Duodenal mucosa (tissue), 2 donors: Measurements from ENCODE around the gene PROCA1.

Experiments used
- H3K27ac ChIP-seq: one replicate; pipeline ENCODE4 v1.7.0; 2013; ENCODE audit warnings: low read depth, low read length
- H3K27me3 ChIP-seq, 2 donors: one replicate each; pipeline ENCODE4 v1.7.0; 2013; ENCODE audit warnings: low read length in 2 of 2, control low read depth in 1 of 2; ENCODE audit not compliant: insufficient read depth in 2 of 2, control insufficient read depth in 1 of 2
- H3K36me3 ChIP-seq, 2 donors: one replicate each; pipeline ENCODE4 v1.7.0; 2013; ENCODE audit warnings: low read length in 2 of 2, control low read depth in 1 of 2; ENCODE audit not compliant: insufficient read depth in 2 of 2, control insufficient read depth in 1 of 2
- H3K4me1 ChIP-seq, 2 donors: one replicate each; pipeline ENCODE4 v1.7.0; 2013; ENCODE audit warnings: low read length in 2 of 2, control low read depth in 1 of 2; ENCODE audit not compliant: insufficient read depth in 2 of 2, control insufficient read depth in 1 of 2
- H3K4me3 ChIP-seq, 2 donors: one replicate each; pipeline ENCODE4 v1.7.0; 2013; ENCODE audit warnings: low read length in 2 of 2, low read depth in 1 of 2
- H3K9ac ChIP-seq, 2 donors: one replicate each; pipeline ENCODE4 v1.7.0; 2013; ENCODE audit warnings: low read length in 2 of 2, low read depth in 1 of 2
- H3K9me3 ChIP-seq, 2 donors: one replicate each; pipeline ENCODE4 v1.7.0; 2013; ENCODE audit warnings: low read length in 2 of 2, control low read depth in 1 of 2; ENCODE audit not compliant: control insufficient read depth in 1 of 2

Gene PROCA1

DNA sequence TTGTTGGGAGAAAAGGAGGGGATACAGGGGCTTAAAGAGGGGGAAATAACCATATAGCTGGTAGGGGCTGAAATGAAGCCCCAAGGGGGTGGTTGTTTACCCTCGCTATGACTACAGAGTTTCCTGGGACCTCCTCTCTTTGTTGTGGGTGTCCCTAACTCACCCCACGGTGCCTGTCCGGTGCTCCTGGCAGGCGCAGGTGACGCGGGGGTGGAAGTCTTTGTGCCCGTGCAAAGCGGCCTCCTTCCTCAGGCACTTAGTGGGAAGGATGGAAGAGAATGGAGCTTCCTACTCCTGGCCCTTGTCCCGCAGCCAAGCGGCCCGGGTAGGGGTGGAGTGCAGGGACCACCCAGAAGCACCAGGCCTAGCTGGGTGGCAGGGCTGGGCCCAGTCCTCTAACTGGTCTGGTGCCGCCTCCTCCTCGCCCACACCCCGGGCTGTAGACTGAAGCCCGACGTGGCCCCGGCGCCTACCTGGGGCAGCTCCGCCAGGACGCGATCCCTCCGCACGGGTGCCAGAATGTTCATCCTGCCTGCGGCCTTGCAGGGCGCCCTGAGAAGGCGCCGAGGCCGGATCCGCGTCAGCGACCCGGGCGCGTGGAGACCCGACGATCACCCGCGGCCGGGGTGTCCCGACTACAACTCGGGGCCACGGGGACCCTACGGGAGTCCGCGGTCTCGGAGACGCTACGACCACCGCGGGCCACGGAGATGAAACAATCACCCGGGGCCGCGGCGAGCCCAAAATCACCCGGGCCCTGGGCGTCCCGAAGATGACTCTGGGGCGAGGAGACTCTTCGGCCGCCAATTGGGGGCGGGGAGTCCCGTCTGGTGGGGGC is 5.3 kb upstream of the PROCA1 start:
- H3K4me1 ChIP-seq: peaks cover 25 to 41% of the 10 kb centered on the region in 2 donors
- no peaks in the 10 kb centered on the region for H3K9me3 ChIP-seq
- H3K9ac ChIP-seq: peak overlapping the region; percentile 10 to 58
- peak overlapping the region; percentile 59 for H3K27ac ChIP-seq
- H3K36me3 ChIP-seq: peaks cover 0 to 12% of the 10 kb centered on the region in 2 donors
- H3K4me3 ChIP-seq: peak overlapping the region; percentile 43 to 57
- no peaks in the 10 kb centered on the region for H3K27me3 ChIP-seq

DNA sequence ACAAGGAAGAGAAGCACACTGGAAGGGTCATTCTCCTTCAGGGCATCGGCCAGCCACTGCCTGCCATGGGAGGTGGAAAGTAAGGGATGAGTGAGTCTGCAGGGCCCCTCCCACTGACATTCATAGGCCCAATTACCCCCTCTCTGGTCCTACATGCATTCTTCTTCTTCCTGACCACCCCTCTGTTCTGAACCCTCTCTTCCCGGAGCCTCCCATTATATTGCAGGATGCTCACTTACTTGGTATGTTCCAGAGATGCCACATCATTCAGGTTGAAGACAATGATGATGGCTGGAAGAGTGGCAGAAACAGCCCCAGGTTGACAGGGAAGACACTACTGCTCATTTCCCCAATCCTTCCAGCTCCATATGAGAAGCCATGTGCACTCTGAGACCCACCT is 3.5 kb upstream of the PROCA1 start:
- peaks cover 0 to 8% of the 10 kb centered on the region in 2 donors for H3K36me3 ChIP-seq
- no peaks in the 10 kb centered on the region for H3K27me3 ChIP-seq
- H3K4me1 ChIP-seq: peaks cover 16 to 29% of the 10 kb centered on the region in 2 donors
- no peak overlapping the region for H3K4me3 ChIP-seq
- H3K27ac ChIP-seq: no peak overlapping the region
- H3K9ac ChIP-seq: no peak overlapping the region
- H3K9me3 ChIP-seq: no peaks in the 10 kb centered on the region

DNA sequence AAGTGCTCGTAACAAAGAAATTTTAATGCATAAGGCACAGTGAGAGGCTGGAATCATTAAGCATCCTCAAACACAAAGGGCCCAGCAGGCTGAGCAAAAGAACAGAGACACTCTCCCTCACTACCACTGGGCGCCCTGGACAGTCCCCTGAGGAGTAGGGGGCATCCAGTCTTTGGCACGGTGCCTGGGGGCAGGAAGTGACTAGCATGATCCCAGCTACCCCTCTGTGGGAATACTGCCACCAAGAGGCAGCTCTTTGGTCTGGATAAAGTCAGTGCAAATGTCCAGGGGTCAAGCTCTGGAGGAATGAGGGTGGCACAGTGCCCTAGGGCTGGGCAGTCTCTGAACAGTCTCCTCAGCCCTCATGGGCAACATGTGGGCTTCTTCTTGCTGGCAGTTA is 2.6 kb upstream of the PROCA1 start:
- no peaks in the 10 kb centered on the region for H3K9me3 ChIP-seq
- no peaks in the 10 kb centered on the region for H3K27me3 ChIP-seq
- H3K4me3 ChIP-seq: no peak overlapping the region
- no peak overlapping the region for H3K27ac ChIP-seq
- H3K9ac ChIP-seq: no peak overlapping the region
- H3K4me1 ChIP-seq: peaks cover 20 to 33% of the 10 kb centered on the region in 2 donors
- H3K36me3 ChIP-seq: peaks cover 0 to 8% of the 10 kb centered on the region in 2 donors

DNA sequence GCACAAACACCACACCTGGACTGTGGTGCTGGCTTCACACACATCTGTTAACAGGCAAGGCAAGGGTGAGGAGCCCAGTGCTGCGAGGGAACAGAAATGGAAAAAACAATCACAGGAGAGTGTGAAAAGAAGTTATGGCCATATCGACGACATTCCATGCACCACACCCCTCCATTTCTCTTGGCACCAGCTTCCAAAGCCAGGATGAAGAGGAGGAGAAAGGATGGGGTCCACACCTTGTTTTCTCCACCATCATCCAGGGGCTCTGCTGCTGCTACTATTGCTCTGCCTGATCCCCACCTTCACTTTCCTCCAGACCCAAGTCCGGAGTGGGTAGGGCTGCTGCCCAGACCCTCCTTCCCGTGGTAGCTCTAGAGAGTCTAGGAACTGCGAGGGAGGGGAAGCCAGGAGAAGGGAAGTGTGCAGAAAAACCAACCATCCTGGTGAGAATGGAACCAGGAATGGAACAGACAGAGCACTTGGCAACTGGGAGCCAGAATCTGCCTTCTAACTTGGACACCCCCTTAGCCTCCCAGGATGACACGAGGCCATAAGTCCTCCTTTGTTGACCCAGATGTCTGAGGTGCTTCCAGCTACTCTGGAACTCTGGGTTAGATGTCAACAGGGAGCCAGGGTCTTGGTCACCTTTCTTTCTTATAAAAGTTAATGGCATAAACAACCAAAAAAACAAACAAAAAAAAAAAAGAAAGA is 1.2 kb upstream of the PROCA1 start:
- Histone ChIP-seq H3K4me3 (no peak overlapping the region), H3K9ac (peak overlapping the region in 1 of 2 donors; percentile 25), H3K4me1 (peaks cover 11 to 23% of the 10 kb centered on the region in 2 donors), H3K27ac (no peak overlapping the region), H3K36me3 (peaks cover 0 to 8% of the 10 kb centered on the region in 2 donors), H3K27me3 (no peaks in the 10 kb centered on the region), H3K9me3 (no peaks in the 10 kb centered on the region)

DNA sequence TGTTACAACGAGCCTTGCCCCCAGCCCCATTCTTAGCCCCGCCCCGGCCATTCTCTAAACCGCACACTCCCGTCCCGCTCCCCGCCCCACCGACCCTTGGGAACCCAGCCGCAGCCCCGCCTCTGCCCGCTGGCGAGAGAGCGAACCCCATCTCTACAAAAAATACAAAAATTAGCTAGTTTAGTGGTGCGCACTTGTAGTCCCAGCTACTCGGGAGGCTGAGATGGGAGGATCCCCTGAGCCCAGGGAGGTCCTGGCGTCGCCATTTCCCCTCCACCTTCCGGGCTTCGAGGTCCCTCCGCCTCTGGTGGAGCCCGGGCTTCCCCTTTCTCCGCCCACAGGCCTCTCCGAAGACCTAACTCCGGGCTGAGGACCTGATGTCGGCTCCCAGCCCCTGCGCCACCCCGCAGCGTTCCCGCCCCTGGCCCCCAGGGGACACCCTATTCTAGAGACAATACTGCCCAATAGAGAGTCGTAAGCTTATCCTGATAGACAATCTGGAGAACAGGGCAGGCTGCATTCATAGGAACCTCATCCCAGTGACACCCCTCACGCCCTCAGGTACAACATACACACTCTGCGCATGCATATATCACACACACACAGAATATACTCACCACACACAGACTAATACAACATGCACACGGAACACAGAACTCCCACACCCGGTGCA is 480 bp upstream of the PROCA1 start:
- peak overlapping the region; percentile 50 to 77 for H3K9ac ChIP-seq
- peak overlapping the region; percentile 64 to 69 for H3K4me3 ChIP-seq
- H3K27me3 ChIP-seq: no peaks in the 10 kb centered on the region
- H3K4me1 ChIP-seq: peaks cover 11 to 23% of the 10 kb centered on the region in 2 donors
- no peak overlapping the region for H3K27ac ChIP-seq
- peaks cover 0 to 8% of the 10 kb centered on the region in 2 donors for H3K36me3 ChIP-seq
- no peaks in the 10 kb centered on the region for H3K9me3 ChIP-seq

DNA sequence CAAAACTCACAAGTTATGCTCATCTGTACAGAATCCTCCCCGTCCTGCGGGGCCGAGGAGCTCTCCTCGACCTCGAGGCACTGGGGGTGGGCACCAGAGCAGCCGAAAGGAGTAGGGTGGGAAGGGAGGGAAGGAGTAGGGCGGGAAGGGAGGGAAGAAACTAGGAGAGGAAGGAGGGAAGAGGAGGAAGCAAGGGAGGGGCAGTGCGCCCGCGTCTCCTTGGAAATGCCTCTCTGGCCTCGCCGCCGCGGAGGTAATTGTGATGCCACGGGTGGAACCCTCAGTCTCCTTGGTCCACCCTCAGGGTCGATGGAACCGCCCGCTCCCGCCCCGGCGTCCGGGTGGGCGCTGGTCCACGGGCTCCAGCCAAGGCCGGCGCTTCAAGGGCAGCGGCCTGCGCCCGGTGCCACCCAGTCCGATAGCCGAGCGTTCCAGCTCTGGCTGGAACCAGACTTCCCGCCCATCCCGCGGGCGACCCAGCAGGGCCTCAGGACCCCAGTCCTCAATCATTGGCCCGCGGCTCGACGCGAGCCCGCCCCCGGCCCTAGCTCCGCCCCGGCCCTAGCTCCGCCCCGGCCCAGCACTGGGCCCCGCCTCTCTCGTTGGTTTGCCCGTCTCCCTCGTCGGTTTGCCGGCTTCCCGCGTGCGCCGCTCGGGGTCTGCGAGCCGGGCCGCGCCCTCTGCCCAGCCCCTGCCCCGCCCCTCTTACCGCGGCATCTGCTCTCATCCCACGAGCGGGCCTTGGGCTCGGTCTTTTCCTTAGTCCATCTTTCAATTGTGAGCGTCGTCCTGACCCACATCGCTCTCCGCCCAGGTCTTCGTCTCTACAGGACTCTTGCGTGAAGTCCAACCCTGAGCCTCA is 596 bp downstream of the PROCA1 start:
- peaks cover 0 to 8% of the 10 kb centered on the region in 2 donors for H3K36me3 ChIP-seq
- H3K4me1 ChIP-seq: peaks cover 8 to 21% of the 10 kb centered on the region in 2 donors
- peak overlapping the region; percentile 84 for H3K27ac ChIP-seq
- no peaks in the 10 kb centered on the region for H3K9me3 ChIP-seq
- H3K9ac ChIP-seq: peak overlapping the region; percentile 50 to 83
- peak overlapping the region; percentile 64 to 69 for H3K4me3 ChIP-seq
- no peaks in the 10 kb centered on the region for H3K27me3 ChIP-seq

DNA sequence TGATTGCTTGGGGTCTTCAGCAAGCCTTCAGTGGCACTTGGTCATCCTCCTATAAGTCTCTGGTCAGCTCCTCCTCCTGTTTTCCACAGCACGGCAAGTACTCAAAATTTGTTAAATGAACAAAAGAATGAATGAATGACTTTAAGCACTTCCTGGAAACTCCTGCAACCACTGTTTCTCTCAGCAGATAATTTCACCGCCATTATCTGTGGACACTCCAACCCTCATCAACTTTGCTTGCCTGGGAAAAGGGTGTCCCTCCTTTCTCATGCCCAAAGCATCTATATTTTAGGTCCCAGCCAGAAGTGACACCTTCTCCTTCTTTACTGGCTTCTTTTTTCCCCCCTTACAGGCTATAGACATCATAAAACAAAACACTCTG is 4.4 kb downstream of the PROCA1 start:
- H3K27ac ChIP-seq: no peak overlapping the region
- no peaks in the 10 kb centered on the region for H3K27me3 ChIP-seq
- H3K9me3 ChIP-seq: no peaks in the 10 kb centered on the region
- H3K36me3 ChIP-seq: peaks cover 13 to 24% of the 10 kb centered on the region in 2 donors
- H3K4me3 ChIP-seq: no peak overlapping the region
- no peak overlapping the region for H3K9ac ChIP-seq
- H3K4me1 ChIP-seq: peaks cover 12 to 19% of the 10 kb centered on the region in 2 donors

DNA sequence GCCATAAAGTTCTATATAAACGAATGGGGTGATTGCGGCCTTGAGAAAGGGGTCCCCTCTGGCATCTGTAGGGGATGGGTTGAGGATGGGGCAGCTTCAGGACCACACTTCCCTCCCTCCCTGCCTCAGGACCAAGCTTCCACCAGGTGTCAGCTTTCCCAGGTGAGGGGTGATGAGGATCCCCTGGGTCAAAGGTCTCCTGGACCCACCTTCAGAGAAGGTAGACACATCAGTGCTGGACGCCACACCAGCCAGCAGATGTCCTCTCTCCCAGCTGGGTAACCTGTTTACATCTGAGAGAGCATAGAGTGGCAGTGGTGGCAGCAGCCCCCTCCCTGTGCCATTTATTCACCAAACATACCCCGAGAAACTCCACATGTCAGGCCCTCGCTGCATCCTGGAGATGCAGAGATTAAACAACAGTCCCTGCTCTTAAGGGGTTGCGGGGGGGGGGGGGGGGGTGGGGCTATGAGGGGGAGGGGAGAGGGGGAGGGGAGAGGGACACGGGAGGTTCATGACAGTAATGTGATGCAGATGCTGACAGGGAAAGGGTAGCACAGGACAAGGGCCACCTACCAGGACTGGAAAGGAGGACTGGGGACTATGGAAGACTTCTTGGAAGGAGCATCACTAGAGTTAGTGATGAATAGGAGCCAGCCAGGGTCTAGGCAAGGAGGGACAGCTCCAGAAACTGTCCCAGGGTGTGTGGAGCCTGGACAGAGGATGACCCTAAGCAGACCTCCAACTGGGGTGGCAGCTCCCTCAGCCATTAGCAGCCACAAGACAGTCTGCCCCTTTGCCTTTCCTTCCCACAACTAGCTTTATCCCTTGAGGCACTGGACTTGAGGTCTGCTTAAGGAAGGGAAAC is 5.0 kb downstream of the PROCA1 start:
- Histone ChIP-seq H3K9me3 (no peaks in the 10 kb centered on the region), H3K27ac (no peak overlapping the region), H3K4me3 (no peak overlapping the region), H3K36me3 (peaks cover 19 to 31% of the 10 kb centered on the region in 2 donors), H3K4me1 (peaks cover 12 to 16% of the 10 kb centered on the region in 2 donors), H3K27me3 (no peaks in the 10 kb centered on the region), H3K9ac (no peak overlapping the region)
